Middle frontal gyrus (tissue), 1 donor: ENCODE measurements around the gene FBXO45.
A peak's percentile ranks its signal among the peaks of the same experiment; 100 is the strongest.
"Not testable (repeated sequence)": the region's sequence is repeated elsewhere in the genome, so short reads cannot be mapped to it uniquely, and the experiment has no call there.

Source experiments
- DNase-seq: peaks from one replicate; pipeline ENCODE4 v3.0.0-alpha.2; 2015; ENCODE audit warnings: low spot score; ENCODE audit errors: extremely low spot score

FBXO45 gene

GRCh38 chr3:196617256-196617655 lies 48.8 kb downstream of the FBXO45 start:
- DNase-seq = no peak

GRCh38 chr3:196619223-196619622 lies 50.8 kb downstream of the FBXO45 start:
- no peak for DNase-seq

- not testable (repeated sequence) for DNase-seq
These were observed 51.2 kb downstream of the FBXO45 start for GRCh38 chr3:196619627-196620026.

DNA sequence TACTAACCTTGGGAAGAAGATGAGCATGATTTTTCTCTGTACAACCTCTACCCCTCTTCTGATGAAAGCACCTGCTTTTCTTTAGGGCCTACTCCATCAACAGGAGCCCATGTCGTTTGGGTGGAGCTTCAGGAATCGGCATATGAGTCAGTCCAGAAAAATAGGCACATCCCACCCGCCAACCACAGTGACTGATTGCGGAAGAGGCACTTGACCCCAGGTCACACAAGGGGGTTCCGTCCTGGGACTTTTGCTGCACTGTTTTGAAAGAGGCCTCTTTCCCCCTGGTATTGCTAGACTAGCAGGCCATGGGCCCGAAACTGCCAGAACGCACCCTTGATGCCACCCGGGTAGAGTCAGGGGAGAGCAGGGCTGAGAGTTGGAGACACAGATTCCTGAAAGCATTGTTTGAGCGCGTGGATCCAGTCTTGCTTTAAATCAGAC lies 51.7 kb downstream of the FBXO45 start:
- DNase-seq = no peak

DNA sequence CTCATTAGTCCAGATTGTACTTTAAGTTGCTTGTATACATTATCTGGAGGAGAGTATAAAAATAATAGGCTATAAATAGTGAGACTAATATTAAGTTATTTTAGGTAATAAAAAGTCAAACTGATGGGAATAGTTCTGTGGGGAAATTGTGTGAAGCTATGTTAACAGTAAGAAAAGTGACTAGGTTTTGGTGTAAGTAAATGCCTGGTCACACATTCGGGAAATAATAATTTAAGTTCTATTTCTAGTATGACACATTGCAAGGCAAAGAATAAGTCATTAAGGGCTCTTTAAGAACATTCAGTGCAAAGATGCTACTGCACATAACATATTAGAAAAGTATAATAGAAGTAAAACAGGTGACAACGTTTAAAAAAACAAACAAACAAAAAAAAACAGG lies 52.2 kb downstream of the FBXO45 start:
- no peak for DNase-seq

DNA sequence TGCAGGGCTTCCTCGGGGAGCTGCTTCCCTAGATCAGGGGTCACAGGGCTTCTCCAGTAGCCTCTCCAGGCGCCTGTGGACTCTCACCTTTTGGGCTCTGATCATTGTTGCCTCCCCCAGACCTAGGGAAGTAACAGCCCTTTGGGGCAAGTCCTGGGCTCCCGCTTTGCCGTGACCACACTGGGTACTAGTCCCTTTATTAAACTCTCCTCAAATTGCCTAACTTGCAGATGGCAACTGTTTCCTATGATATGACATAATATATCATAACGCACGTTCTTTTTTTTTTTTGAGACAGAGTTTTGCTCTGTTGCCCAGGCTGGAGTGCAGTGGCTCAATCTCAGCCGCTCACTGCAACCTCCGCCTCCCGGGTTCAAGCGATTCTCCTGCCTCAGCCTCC lies 53.2 kb downstream of the FBXO45 start:
- DNase-seq = no peak

GRCh38 chr3:196624067-196624790 lies 55.8 kb downstream of the FBXO45 start:
- DNase-seq = no peak

- no peak for DNase-seq
These were observed 56.4 kb downstream of the FBXO45 start for GRCh38 chr3:196624907-196625306.

GRCh38 chr3:196625331-196625730 lies 56.9 kb downstream of the FBXO45 start:
- DNase-seq = no peak

GRCh38 chr3:196627918-196628231 lies 59.4 kb downstream of the FBXO45 start:
- DNase-seq = no peak

- DNase-seq = no peak
These were observed 60.8 kb downstream of the FBXO45 start for GRCh38 chr3:196629228-196629627.

GRCh38 chr3:196631682-196632045 lies 63.2 kb downstream of the FBXO45 start:
- DNase-seq = no peak

GRCh38 chr3:196632046-196632751 lies 63.7 kb downstream of the FBXO45 start:
- DNase-seq = peak; percentile 61

DNA sequence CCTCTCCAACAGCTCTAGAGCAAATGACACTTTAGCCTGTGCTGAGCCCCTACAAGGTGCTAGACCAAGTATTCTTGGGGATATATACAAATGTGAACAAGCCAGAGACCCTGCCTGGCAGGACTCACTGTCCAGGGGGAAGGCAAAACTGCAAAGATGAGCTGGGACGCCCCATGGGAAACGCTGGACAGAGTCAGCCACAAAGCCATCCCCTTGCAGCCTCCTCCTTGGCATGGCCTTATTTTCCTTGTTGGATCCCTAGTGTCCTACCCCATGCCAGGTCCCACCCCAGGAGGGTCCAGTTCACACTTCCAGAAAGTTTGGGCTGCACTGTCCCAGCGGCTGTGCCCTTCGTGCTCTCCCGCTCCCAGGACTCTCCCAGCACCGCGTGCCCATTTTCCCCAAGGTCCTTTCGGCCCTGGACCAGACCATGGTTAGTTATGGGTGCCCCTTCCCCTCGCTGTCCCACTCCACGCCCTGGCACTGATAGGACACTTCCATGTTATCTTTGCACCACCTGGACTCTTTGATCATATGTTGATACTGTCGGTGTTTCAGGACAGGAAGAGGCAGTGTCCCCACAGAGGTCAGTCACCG lies 65.2 kb downstream of the FBXO45 start:
- no peak for DNase-seq

DNA sequence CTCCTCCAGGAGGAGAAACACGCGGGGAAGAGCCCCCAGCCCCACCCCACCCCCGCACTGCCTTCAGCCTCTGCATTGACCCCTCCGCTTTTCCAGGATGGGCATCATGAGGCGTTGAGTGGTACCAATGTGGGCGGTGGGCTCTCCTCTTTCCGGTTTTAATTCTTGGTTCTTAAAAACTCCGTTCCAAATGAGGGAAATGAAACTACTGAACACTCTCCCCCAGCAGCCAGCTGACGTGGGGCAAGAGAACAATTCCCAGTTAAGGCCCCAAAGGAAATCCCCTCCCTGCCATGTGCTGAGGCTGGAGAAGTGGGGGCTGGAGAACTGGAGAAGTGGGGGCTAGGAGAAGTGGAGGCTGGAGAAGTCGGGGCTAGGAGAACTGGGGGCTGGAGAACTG lies 65.8 kb downstream of the FBXO45 start:
- DNase-seq = no peak

DNA sequence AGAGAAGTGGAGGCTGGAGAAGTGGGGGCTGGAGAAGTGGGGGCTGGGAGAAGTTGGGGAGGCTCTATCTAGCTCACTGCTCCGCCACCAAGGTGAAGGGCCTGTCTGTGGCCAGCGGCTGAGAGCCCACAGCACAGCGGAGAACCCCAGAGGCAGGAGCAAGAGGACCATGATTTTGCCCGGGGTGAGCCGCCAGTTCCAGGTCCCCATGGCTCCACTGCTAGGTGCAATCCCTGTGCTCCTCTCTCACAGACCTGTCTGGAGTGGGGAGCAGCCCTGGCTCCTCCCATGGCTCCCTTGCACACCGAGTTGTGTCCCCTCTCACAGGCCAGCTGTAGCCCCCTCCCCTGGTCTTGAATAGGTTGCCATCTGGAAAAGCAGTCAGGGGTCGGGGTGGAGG lies 66.4 kb downstream of the FBXO45 start:
- no peak for DNase-seq

GRCh38 chr3:196636369-196637349 lies 68.2 kb downstream of the FBXO45 start:
- no peak for DNase-seq

- not testable (repeated sequence) for DNase-seq
These were observed 69.5 kb downstream of the FBXO45 start for GRCh38 chr3:196637941-196638340.
